SK-N-SH (cell line): ENCODE results near the gene VPS51. TPM values are rescaled to one million over a fixed set of nuclear protein-coding genes. Genes with fewer than 3 reads are reported as not detected.

Experiments used
- CTCF ChIA-PET: fragments of 300-600, 350-600 bp; formaldehyde crosslinking; extraction: SDS; loops from one replicate; lab custom pipeline; 2021; lab: Yijun Ruan, JAX
- POLR2A ChIA-PET: fragments of 350-600 bp; sonication (Branson Sonifier 250); formaldehyde crosslinking; extraction: SDS; loops from one replicate; lab custom pipeline; 2020; ENCODE audit warnings: antibody characterized with exemption, inconsistent platforms; lab: Yijun Ruan, JAX
- DNase-seq: peaks from one replicate; pipeline ENCODE4 v3.0.0; 2012
- H2AFZ ChIP-seq: fragments of 200-600 bp; sonication (generic); 2 replicates; pipeline ENCODE4 v1.8.1; 2016; ENCODE audit warnings: antibody characterized with exemption, mild to moderate bottlenecking, low read depth
- H3F3A ChIP-seq: fragments of 200-600 bp; sonication (generic); replicated peaks from 2 replicates; pipeline ENCODE3; 2016; ENCODE audit warnings: antibody characterized with exemption, mild to moderate bottlenecking; ENCODE audit not compliant: insufficient read depth
- H3K27ac ChIP-seq, 2 experiments: fragments of 200-500 bp in 1 of 2; fragments of 200-600 bp in 1 of 2; sonication (Bioruptor generic) in 1 of 2; sonication (generic), shearing (Covaris generic) in 1 of 2; 2 replicates each; pipeline versions ENCODE4 v1.5.1 to v1.6.1; 2014 to 2016; ENCODE audit warnings: low read depth in 2 of 2, inconsistent platforms in 1 of 2, low read length in 1 of 2, mild to moderate bottlenecking in 1 of 2, mixed read lengths in 1 of 2
- H3K27me3 ChIP-seq: fragments of 200-600 bp; sonication (generic), shearing (Covaris generic); 2 replicates; pipeline ENCODE4 v1.6.1; 2016; ENCODE audit warnings: mixed run types; ENCODE audit not compliant: insufficient read depth
- H3K36me3 ChIP-seq, 2 experiments: fragments of 200-500 bp in 1 of 2; fragments of 200-600 bp in 1 of 2; sonication (Bioruptor generic) in 1 of 2; sonication (generic) in 1 of 2; replicated peaks in 1 of 2; 2 replicates each; pipeline versions ENCODE3 to v1.5.1; 2014 to 2016; ENCODE audit warnings: low read length in 1 of 2, mild to moderate bottlenecking in 1 of 2; ENCODE audit not compliant: insufficient read depth in 2 of 2, control insufficient read depth in 1 of 2
- H3K4me1 ChIP-seq, 2 experiments: fragments of 200-500 bp in 1 of 2; fragments of 200-600 bp in 1 of 2; sonication (Bioruptor generic) in 1 of 2; sonication (generic), shearing (Covaris generic) in 1 of 2; 2 replicates each; pipeline versions ENCODE4 v1.5.1 to v1.6.1; 2014 to 2016; ENCODE audit warnings: low read depth in 1 of 2, low read length in 1 of 2, mixed run types in 1 of 2; ENCODE audit not compliant: insufficient read depth in 2 of 2, control insufficient read depth in 1 of 2
- H3K4me2 ChIP-seq: fragments of 200-600 bp; sonication (generic), shearing (Covaris generic); 2 replicates; pipeline ENCODE4 v1.6.1; 2017; ENCODE audit warnings: mixed run types
- H3K4me3 ChIP-seq, 2 experiments: fragments of 200-500 bp in 1 of 2; fragments of 200-600 bp in 1 of 2; sonication (Bioruptor generic) in 1 of 2; sonication (generic), shearing (Covaris generic) in 1 of 2; 2 replicates each; pipeline versions ENCODE4 v1.5.1 to v1.8.1; 2014 to 2016; ENCODE audit warnings: low read depth in 2 of 2, inconsistent platforms in 1 of 2, low read length in 1 of 2, mild to moderate bottlenecking in 1 of 2, mixed read lengths in 1 of 2, moderate library complexity in 1 of 2
- H3K79me2 ChIP-seq: fragments of 200-600 bp; sonication (generic); 2 replicates; pipeline ENCODE4 v1.8.1; 2017; ENCODE audit warnings: mild to moderate bottlenecking; ENCODE audit not compliant: insufficient read depth
- H3K9ac ChIP-seq: fragments of 200-600 bp; sonication (generic); 2 replicates; pipeline ENCODE4 v1.6.1; 2017; ENCODE audit warnings: mixed run types
- H3K9me2 ChIP-seq: fragments of 200-600 bp; sonication (generic); 2 replicates; pipeline ENCODE4 v1.6.1; 2017; ENCODE audit warnings: mixed run types
- H3K9me3 ChIP-seq: fragments of 200-600 bp; sonication (generic); 2 replicates; pipeline ENCODE4 v1.6.1; 2017; ENCODE audit warnings: mixed run types, mild to moderate bottlenecking, moderate library complexity
- H4K20me1 ChIP-seq: fragments of 200-600 bp; sonication (generic); 2 replicates; pipeline ENCODE4 v1.6.1; 2017; ENCODE audit warnings: mild to moderate bottlenecking, mixed run types; ENCODE audit not compliant: insufficient read depth
- CTCF ChIP-seq: fragments of 200-600 bp; sonication (generic); IDR thresholded peaks from 2 replicates; pipeline ENCODE4 v1.6.1; 2017; ENCODE audit warnings: antibody characterized with exemption, mild to moderate bottlenecking, moderate library complexity
- ELF1 ChIP-seq: IDR thresholded peaks from 2 replicates; pipeline ENCODE4 v1.4.0; 2012
- EP300 ChIP-seq, 2 experiments: IDR thresholded peaks; 2 replicates each; pipeline versions ENCODE4 v1.4.0 to v1.6.1; 2012; ENCODE audit warnings: borderline replicate concordance in 1 of 2, low read depth in 1 of 2, low read length in 1 of 2
- EZH2phosphoT487 ChIP-seq: fragments of 200-600 bp; sonication (generic); IDR thresholded peaks from 2 replicates; pipeline ENCODE4 v1.6.1; 2017; ENCODE audit warnings: low read depth, mixed run types, mild to moderate bottlenecking, antibody characterized with exemption, moderate library complexity, borderline replicate concordance
- GABPA ChIP-seq: IDR thresholded peaks from 2 replicates; pipeline ENCODE4 v1.4.0; 2012; ENCODE audit warnings: low read depth, mild to moderate bottlenecking
- MAX ChIP-seq: IDR thresholded peaks from 2 replicates; pipeline ENCODE4 v1.4.0; 2012; ENCODE audit warnings: low read depth
- MEF2A ChIP-seq: IDR thresholded peaks from 2 replicates; pipeline ENCODE4 v1.4.0; 2012; ENCODE audit warnings: low read depth, borderline replicate concordance
- MXI1 ChIP-seq: IDR thresholded peaks from 2 replicates; pipeline ENCODE4 v1.6.1; 2012; ENCODE audit warnings: mild to moderate bottlenecking, low read depth, low read length, improper control_type of control experiment
- NRF1 ChIP-seq: IDR thresholded peaks from 2 replicates; pipeline ENCODE4 v1.6.1; 2012; ENCODE audit warnings: low read depth, mild to moderate bottlenecking, low read length
- POLR2AphosphoS5 ChIP-seq: IDR thresholded peaks from 2 replicates; pipeline ENCODE4 v1.6.1; 2012; ENCODE audit warnings: low read depth, low read length
- RAD21 ChIP-seq: IDR thresholded peaks from 2 replicates; pipeline ENCODE4 v1.6.1; 2012; ENCODE audit warnings: mild to moderate bottlenecking, low read length
- RFX5 ChIP-seq: IDR thresholded peaks from 2 replicates; pipeline ENCODE4 v1.6.1; 2012; ENCODE audit warnings: mild to moderate bottlenecking, improper control_type of control experiment, low read length
- SMC3 ChIP-seq: IDR thresholded peaks from 2 replicates; pipeline ENCODE4 v1.6.1; 2012; ENCODE audit warnings: low read depth, low read length, improper control_type of control experiment
- TCF12 ChIP-seq: IDR thresholded peaks from 2 replicates; pipeline ENCODE4 v1.4.0; 2012
- USF1 ChIP-seq: IDR thresholded peaks from 2 replicates; pipeline ENCODE4 v1.4.0; 2012; ENCODE audit warnings: low read depth, borderline replicate concordance
- USF2 ChIP-seq: fragments of 150-350 bp; IDR thresholded peaks from 2 replicates; pipeline ENCODE4 v1.6.1; 2017; ENCODE audit warnings: antibody characterized with exemption, low read length, low read depth, borderline replicate concordance
- YY1 ChIP-seq: IDR thresholded peaks from 2 replicates; pipeline ENCODE4 v1.4.0; 2012; ENCODE audit warnings: low read depth, mild to moderate bottlenecking
- WGBS: methylation state at CpG from one replicate; pipeline ENCODE4 v1.1.6; 2017; ENCODE audit warnings: low lambda C conversion rate; 5-methylcytosine and 5-hydroxymethylcytosine counted together
- polyA plus RNA-seq, 3 experiments: library from polyadenylated mRNA; depleted of rRNA; stranded (reverse); fragments of >200 nt; gene quantifications; 2 replicates each; pipeline ENCODE4 v1.2.3, GENCODE V29; 2012
- TF ChIP-seq, protein P1 (sequence below): IDR thresholded peaks from 2 replicates; pipeline ENCODE4 v1.6.1; 2012; ENCODE audit warnings: mild to moderate bottlenecking, low read depth, low read length, moderate library complexity
- TF ChIP-seq, protein P2 (sequence below): fragments of 150-350 bp; IDR thresholded peaks from 2 replicates; pipeline ENCODE4 v1.6.1; 2016; ENCODE audit warnings: mild to moderate bottlenecking, low read depth, low read length

VPS51 gene
- polyA plus RNA-seq, 1 of the 3 experiments (the other 2 are of a cell fraction), result 59.9 TPM

DNA sequence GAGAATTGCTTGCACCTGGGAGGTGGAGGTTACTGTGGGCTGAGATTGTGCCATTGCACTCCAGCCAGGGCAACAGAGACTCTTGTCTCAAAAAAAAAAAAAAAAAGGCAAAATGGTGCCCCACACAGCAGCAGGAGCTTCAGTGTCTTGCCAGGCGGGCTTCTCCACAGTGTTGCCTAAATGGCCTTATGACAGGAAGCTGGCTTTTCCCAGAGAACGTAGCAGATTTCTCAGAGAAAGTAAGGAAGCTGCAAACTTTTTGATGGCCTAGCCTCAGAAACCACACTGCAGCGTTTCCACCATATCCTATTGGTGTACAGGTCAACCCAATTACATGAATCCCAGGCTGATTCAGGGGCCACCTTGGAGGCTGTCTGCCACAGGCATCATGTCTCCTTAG, 61.3 kb downstream of the VPS51 start (continued):
- no peak for TF ChIP-seq CTCF
- TF ChIP-seq RAD21, result no peak
- TF ChIP-seq GABPA, result no peak
- TF ChIP-seq RFX5, result no peak
- no peak for TF ChIP-seq POLR2AphosphoS5
- no peak for TF ChIP-seq EZH2phosphoT487
- no peak for TF ChIP-seq USF1

GRCh38 chr11:65159012-65159411, 63.0 kb downstream of the VPS51 start:
- TF ChIP-seq MAX (no peak), ELF1 (no peak), TCF12 (no peak), SMC3 (no peak), NRF1 (no peak), MXI1 (no peak)
- no peaks in the 10 kb centered on the region for H3F3A ChIP-seq
- 50% methylated on average over 5 of the region's 5 CpGs for WGBS
- no peaks in the 10 kb centered on the region for H3K79me2 ChIP-seq
- POLR2A ChIA-PET, result no interaction called here
- DNase-seq, result no peak
- no peak overlapping the region for H3K4me3 ChIP-seq
- H3K36me3 ChIP-seq, result no peaks in the 10 kb centered on the region
- no peak overlapping the region for H3K4me2 ChIP-seq
- no peaks in the 10 kb centered on the region for H3K9me3 ChIP-seq
- H3K9me2 ChIP-seq, result no peaks in the 10 kb centered on the region
- no peaks in the 10 kb centered on the region for H3K4me1 ChIP-seq
- H3K27ac ChIP-seq, result no peak overlapping the region
- no peak overlapping the region for H3K9ac ChIP-seq
- H3K27me3 ChIP-seq, result no peaks in the 10 kb centered on the region
- no peak overlapping the region for H2AFZ ChIP-seq
- H4K20me1 ChIP-seq, result no peaks in the 10 kb centered on the region
- CTCF ChIA-PET, result interaction anchor here (0.6 to 1.3 kb wide), 3 partner anchors 10 to 45 kb away, joined by 3 to 5 read pairs (median 4); no protein-coding TSS in a partner anchor

DNA sequence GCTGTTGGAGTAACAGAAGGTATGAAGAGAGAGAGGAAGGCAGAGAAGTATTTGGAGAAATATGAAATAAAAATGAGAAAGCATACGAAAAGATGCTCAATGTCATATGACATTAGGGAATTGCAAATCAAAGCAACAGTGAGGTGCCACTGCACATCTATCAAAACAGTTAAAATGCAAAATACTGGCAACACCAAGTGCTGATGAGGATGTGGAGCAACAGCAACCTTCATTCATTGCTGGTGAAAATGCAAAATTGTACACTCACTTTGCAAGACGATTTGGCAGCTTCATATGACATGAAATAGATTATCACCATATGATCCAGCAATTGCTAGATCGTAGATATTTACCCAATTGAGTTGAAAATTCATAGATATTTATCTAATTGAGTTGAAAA, 64.6 kb downstream of the VPS51 start:
- 52% methylated on average over 3 of the region's 3 CpGs for WGBS
- POLR2A ChIA-PET, result no interaction called here
- TF ChIP-seq MEF2A (no peak), TCF12 (no peak), USF2 (no peak), EP300 (IDR thresholded peaks at IDR 0.05; ENCODE audit: borderline replicate concordance in 1 of 2, low read depth in 1 of 2, low read length in 1 of 2) (no peak), YY1 (no peak), NRF1 (no peak)
- TF ChIP-seq, protein P1, sequence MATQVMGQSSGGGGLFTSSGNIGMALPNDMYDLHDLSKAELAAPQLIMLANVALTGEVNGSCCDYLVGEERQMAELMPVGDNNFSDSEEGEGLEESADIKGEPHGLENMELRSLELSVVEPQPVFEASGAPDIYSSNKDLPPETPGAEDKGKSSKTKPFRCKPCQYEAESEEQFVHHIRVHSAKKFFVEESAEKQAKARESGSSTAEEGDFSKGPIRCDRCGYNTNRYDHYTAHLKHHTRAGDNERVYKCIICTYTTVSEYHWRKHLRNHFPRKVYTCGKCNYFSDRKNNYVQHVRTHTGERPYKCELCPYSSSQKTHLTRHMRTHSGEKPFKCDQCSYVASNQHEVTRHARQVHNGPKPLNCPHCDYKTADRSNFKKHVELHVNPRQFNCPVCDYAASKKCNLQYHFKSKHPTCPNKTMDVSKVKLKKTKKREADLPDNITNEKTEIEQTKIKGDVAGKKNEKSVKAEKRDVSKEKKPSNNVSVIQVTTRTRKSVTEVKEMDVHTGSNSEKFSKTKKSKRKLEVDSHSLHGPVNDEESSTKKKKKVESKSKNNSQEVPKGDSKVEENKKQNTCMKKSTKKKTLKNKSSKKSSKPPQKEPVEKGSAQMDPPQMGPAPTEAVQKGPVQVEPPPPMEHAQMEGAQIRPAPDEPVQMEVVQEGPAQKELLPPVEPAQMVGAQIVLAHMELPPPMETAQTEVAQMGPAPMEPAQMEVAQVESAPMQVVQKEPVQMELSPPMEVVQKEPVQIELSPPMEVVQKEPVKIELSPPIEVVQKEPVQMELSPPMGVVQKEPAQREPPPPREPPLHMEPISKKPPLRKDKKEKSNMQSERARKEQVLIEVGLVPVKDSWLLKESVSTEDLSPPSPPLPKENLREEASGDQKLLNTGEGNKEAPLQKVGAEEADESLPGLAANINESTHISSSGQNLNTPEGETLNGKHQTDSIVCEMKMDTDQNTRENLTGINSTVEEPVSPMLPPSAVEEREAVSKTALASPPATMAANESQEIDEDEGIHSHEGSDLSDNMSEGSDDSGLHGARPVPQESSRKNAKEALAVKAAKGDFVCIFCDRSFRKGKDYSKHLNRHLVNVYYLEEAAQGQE, result no peak
- TF ChIP-seq, protein P2, sequence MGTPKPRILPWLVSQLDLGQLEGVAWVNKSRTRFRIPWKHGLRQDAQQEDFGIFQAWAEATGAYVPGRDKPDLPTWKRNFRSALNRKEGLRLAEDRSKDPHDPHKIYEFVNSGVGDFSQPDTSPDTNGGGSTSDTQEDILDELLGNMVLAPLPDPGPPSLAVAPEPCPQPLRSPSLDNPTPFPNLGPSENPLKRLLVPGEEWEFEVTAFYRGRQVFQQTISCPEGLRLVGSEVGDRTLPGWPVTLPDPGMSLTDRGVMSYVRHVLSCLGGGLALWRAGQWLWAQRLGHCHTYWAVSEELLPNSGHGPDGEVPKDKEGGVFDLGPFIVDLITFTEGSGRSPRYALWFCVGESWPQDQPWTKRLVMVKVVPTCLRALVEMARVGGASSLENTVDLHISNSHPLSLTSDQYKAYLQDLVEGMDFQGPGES, result no peak

More for the DNA sequence above, 64.6 kb downstream of the VPS51 start:
- no peak overlapping the region for H3K27ac ChIP-seq
- no peak for DNase-seq
- H2AFZ ChIP-seq, result no peak overlapping the region
- no peak overlapping the region for H3K4me2 ChIP-seq
- no peaks in the 10 kb centered on the region for H3K79me2 ChIP-seq
- H3K4me3 ChIP-seq, result no peak overlapping the region
- no peaks in the 10 kb centered on the region for H3K9me2 ChIP-seq
- H3K36me3 ChIP-seq, result no peaks in the 10 kb centered on the region
- CTCF ChIA-PET, result no interaction called here
- no peaks in the 10 kb centered on the region for H3F3A ChIP-seq
- H3K4me1 ChIP-seq, result no peaks in the 10 kb centered on the region
- no peaks in the 10 kb centered on the region for H4K20me1 ChIP-seq
- H3K9me3 ChIP-seq, result no peaks in the 10 kb centered on the region
- H3K27me3 ChIP-seq, result no peaks in the 10 kb centered on the region
- no peak overlapping the region for H3K9ac ChIP-seq
